ENCODE results near the gene SUN2. TPM values are rescaled to one million over a fixed set of nuclear protein-coding genes. Genes with fewer than 3 reads are reported as not detected.

SUN2 gene
- total and polyA plus RNA-seq, 2 donors (not counting 3 experiments of a cell fraction or from before 2014, with no cell fraction given), result 76.7 to 133 TPM

- no peak overlapping the region for H3K4me3 ChIP-seq (replicated peaks in 1 of 3; ENCODE audit: insufficient read depth in 1 of 3, low read depth in 1 of 3, low read length in 3 of 3)
- H3K9me3 ChIP-seq (replicated peaks; ENCODE audit: control insufficient read depth, insufficient read depth, low read length), result no peaks in the 10 kb centered on the region
- FAIRE-seq (no peak), DNase-seq (ENCODE audit: low read depth, low spot score) (no peak)
- dilution Hi-C loops (cut with MboI; ENCODE audit: extremely low pct_ligation_motif_present, low sequenced_read_pairs) (no loop called here), intact Hi-C loops (cut with micrococcal nuclease) (no loop called here)
- H3K27ac ChIP-seq (ENCODE audit: insufficient read depth, low read depth, low read length), result no peak overlapping the region
- no peak overlapping the region for H2AFZ ChIP-seq (ENCODE audit: low read depth, low read length)
- no peak overlapping the region for H3K9ac ChIP-seq (replicated peaks; ENCODE audit: extremely low read depth, insufficient read depth, low read length)
- TF ChIP-seq POLR2AphosphoS5 (IDR thresholded peaks at IDR 0.05; ENCODE audit: insufficient read depth, low read depth, low read length) (no peak), MYC (IDR thresholded peaks at IDR 0.05; ENCODE audit: low read depth, low read length) (no peak), CTCF (IDR thresholded peaks at IDR 0.05; ENCODE audit: extremely low read depth in 1 of 2, insufficient read depth in 1 of 2, low read depth in 1 of 2, low read length in 2 of 2) (no peak), POLR2A (IDR thresholded peaks at IDR 0.05; ENCODE audit: low read depth, low read length) (no peak), FOS (IDR thresholded peaks at IDR 0.05; ENCODE audit: borderline replicate concordance, insufficient read depth, low read length) (no peak), EZH2 (IDR thresholded peaks at IDR 0.05; ENCODE audit: borderline replicate concordance, low read depth, low read length, severe bottlenecking) (no peak), GATA2 (IDR thresholded peaks at IDR 0.05; ENCODE audit: insufficient read depth, insufficient read length, low read depth, low read length) (no peak), JUN (IDR thresholded peaks at IDR 0.05; ENCODE audit: borderline replicate concordance, insufficient read depth, insufficient read length, low read depth) (no peak)
- TF ChIP-seq, protein P1, sequence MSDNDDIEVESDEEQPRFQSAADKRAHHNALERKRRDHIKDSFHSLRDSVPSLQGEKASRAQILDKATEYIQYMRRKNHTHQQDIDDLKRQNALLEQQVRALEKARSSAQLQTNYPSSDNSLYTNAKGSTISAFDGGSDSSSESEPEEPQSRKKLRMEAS (IDR thresholded peaks at IDR 0.05; ENCODE audit: insufficient read depth, insufficient read length), result no peak
- BruUV-seq (replicated peaks), result no TSS peak
- H3K4me2 ChIP-seq (ENCODE audit: insufficient read depth, low read length), result no peak overlapping the region
- no peaks in the 10 kb centered on the region for H3K79me2 ChIP-seq (ENCODE audit: control insufficient read depth, insufficient read depth, low read length)
- H3K9me1 ChIP-seq (replicated peaks; ENCODE audit: control insufficient read depth, extremely low read depth, insufficient read depth, low read length), result no peaks in the 10 kb centered on the region
- ChIA-PET POLR2A (no interaction called here), CTCF (interaction anchor here (1.0 kb wide), 2 partner anchors 31 to 33 kb away, joined by 3 read pairs; no protein-coding TSS in a partner anchor)
- H3K36me3 ChIP-seq (ENCODE audit: control insufficient read depth in 2 of 2, extremely low read depth in 1 of 2, insufficient read depth in 2 of 2, low read length in 2 of 2), result no peaks in the 10 kb centered on the region
- H3K27me3 ChIP-seq (ENCODE audit: control insufficient read depth in 2 of 2, insufficient read depth in 2 of 2, low read length in 2 of 2), result peaks cover 10 to 21% of the 10 kb centered on the region in 2 experiments
- H3K4me1 ChIP-seq (ENCODE audit: control insufficient read depth, extremely low read depth, insufficient read depth, low read length), result no peaks in the 10 kb centered on the region
- H4K20me1 ChIP-seq (replicated peaks; ENCODE audit: control insufficient read depth, extremely low read depth, insufficient read depth, low read length), result no peaks in the 10 kb centered on the region
Observed at GRCh38 chr22:38799265-38800002, 43.6 kb upstream of the SUN2 start.
